ENCODE results near the gene PDLIM3.
"Not testable (repeated sequence)": the region's sequence is repeated elsewhere in the genome, so short reads cannot be mapped to it uniquely, and the experiment has no call there.

Gene PDLIM3

GRCh38 chr4:185550933-185551332, 15.6 kb upstream of the PDLIM3 start:
- no peak for DNase-seq

- DNase-seq: no peak
These were observed 13.9 kb upstream of the PDLIM3 start for GRCh38 chr4:185549095-185549639.

GRCh38 chr4:185548587-185548986, 13.3 kb upstream of the PDLIM3 start:
- no peak for DNase-seq

GRCh38 chr4:185546335-185546734, 11.0 kb upstream of the PDLIM3 start:
- no peak for DNase-seq

GRCh38 chr4:185542626-185543315, 7.5 kb upstream of the PDLIM3 start:
- DNase-seq: no peak

GRCh38 chr4:185541251-185541727, 6.0 kb upstream of the PDLIM3 start:
- no peak for DNase-seq

- no peak for DNase-seq
These were observed 5.3 kb upstream of the PDLIM3 start for GRCh38 chr4:185540487-185541120.

GRCh38 chr4:185540040-185540439, 4.7 kb upstream of the PDLIM3 start:
- no peak for DNase-seq

GRCh38 chr4:185538806-185539205, 3.5 kb upstream of the PDLIM3 start:
- no peak for DNase-seq

- no peak for DNase-seq
These were observed 1.1 kb upstream of the PDLIM3 start for GRCh38 chr4:185536411-185536709.

- DNase-seq: no peak
These were observed 504 bp upstream of the PDLIM3 start for GRCh38 chr4:185535612-185536410.

- no peak for DNase-seq
These were observed 819 bp downstream of the PDLIM3 start for GRCh38 chr4:185534511-185534865.

- no peak for DNase-seq
These were observed 2.4 kb downstream of the PDLIM3 start for GRCh38 chr4:185532795-185533324.

- no peak for DNase-seq
These were observed 3.0 kb downstream of the PDLIM3 start for GRCh38 chr4:185532293-185532692.

GRCh38 chr4:185531654-185532053, 3.7 kb downstream of the PDLIM3 start:
- DNase-seq: not testable (repeated sequence)

- no peak for DNase-seq
These were observed 5.9 kb downstream of the PDLIM3 start for GRCh38 chr4:185529413-185529812.

GRCh38 chr4:185524888-185525863, 10.1 kb downstream of the PDLIM3 start:
- no peak for DNase-seq

- DNase-seq: no peak
These were observed 11.4 kb downstream of the PDLIM3 start for GRCh38 chr4:185523862-185524261.

- DNase-seq: no peak
These were observed 12.9 kb downstream of the PDLIM3 start for GRCh38 chr4:185522451-185522850.

GRCh38 chr4:185520119-185520518, 15.2 kb downstream of the PDLIM3 start:
- no peak for DNase-seq

- no peak for DNase-seq
These were observed 16.8 kb downstream of the PDLIM3 start for GRCh38 chr4:185518494-185518893.

GRCh38 chr4:185518069-185518468, 17.2 kb downstream of the PDLIM3 start:
- DNase-seq: no peak

Measured in RPMI8226 (cell line).